ENCODE results near the gene RIMS1.

DNA sequence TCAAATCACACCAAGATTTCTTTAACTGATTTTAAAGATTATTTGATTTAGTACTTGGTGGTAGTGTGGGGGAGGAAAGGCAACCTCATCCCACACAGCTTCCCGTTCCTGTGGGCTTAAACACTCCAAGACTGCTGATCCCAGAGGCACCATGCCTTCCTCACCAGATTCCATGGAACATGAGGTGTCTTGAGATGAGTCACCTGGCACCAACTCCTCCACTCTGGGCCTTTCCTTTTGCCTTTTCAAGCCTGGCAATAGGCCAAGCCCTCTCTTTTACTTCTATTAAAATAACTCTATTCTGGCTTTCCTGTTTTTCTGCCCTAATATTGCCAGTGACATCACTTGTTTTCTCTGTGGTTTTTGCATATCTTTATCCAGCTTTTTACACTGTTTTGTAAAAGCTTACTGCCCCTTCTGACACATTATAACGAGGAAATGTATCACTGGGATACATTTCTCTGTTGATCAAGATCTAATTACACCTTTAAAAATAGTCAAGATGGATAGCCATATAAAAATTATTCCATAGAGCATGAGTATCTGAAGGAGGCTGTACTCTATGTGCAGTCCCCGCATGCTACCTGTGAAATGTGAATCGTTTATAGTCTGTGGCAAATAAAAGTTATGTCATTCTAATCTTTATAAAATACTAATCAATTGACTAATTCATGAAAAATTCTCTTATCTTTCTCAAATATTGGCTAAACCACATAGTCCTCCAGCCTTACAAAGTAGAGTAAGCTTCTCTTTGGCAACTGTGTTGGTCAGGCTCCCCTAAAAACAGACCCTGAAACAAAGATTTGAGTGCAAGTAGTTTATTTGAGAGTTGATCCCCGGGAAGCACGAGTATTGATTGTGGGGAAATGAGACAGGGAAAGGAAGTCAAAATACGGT lies 477.7 kb downstream of the RIMS1 start:
- TF ChIP-seq POLR2AphosphoS5 (IDR thresholded peaks at IDR 0.05; ENCODE audit: low read depth) (no peak), GABPA (IDR thresholded peaks at IDR 0.05; ENCODE audit: low read depth) (no peak), SPI1 (IDR thresholded peaks at IDR 0.05; ENCODE audit: borderline replicate concordance, low read depth) (no peak)
- TF ChIP-seq, protein P1, sequence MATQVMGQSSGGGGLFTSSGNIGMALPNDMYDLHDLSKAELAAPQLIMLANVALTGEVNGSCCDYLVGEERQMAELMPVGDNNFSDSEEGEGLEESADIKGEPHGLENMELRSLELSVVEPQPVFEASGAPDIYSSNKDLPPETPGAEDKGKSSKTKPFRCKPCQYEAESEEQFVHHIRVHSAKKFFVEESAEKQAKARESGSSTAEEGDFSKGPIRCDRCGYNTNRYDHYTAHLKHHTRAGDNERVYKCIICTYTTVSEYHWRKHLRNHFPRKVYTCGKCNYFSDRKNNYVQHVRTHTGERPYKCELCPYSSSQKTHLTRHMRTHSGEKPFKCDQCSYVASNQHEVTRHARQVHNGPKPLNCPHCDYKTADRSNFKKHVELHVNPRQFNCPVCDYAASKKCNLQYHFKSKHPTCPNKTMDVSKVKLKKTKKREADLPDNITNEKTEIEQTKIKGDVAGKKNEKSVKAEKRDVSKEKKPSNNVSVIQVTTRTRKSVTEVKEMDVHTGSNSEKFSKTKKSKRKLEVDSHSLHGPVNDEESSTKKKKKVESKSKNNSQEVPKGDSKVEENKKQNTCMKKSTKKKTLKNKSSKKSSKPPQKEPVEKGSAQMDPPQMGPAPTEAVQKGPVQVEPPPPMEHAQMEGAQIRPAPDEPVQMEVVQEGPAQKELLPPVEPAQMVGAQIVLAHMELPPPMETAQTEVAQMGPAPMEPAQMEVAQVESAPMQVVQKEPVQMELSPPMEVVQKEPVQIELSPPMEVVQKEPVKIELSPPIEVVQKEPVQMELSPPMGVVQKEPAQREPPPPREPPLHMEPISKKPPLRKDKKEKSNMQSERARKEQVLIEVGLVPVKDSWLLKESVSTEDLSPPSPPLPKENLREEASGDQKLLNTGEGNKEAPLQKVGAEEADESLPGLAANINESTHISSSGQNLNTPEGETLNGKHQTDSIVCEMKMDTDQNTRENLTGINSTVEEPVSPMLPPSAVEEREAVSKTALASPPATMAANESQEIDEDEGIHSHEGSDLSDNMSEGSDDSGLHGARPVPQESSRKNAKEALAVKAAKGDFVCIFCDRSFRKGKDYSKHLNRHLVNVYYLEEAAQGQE (IDR thresholded peaks at IDR 0.05; ENCODE audit: insufficient replicate concordance, low read depth) = no peak
- TF ChIP-seq, protein P2, sequence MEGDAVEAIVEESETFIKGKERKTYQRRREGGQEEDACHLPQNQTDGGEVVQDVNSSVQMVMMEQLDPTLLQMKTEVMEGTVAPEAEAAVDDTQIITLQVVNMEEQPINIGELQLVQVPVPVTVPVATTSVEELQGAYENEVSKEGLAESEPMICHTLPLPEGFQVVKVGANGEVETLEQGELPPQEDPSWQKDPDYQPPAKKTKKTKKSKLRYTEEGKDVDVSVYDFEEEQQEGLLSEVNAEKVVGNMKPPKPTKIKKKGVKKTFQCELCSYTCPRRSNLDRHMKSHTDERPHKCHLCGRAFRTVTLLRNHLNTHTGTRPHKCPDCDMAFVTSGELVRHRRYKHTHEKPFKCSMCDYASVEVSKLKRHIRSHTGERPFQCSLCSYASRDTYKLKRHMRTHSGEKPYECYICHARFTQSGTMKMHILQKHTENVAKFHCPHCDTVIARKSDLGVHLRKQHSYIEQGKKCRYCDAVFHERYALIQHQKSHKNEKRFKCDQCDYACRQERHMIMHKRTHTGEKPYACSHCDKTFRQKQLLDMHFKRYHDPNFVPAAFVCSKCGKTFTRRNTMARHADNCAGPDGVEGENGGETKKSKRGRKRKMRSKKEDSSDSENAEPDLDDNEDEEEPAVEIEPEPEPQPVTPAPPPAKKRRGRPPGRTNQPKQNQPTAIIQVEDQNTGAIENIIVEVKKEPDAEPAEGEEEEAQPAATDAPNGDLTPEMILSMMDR (IDR thresholded peaks at IDR 0.05; ENCODE audit: insufficient read depth, low read length) = no peak
